Stimulated activated CD8-positive, alpha-beta memory T cell treated with anti-CD3 and anti-CD28 coated beads, Interleukin-15, amount 100 ng/mL, for 24 hours (primary cell): ENCODE data around the gene PKDCC.

Experiments
- DNase-seq: peaks from one replicate; pipeline ENCODE4 v3.0.0-alpha.2; 2020; ENCODE audit warnings: low read depth

PKDCC gene

DNA sequence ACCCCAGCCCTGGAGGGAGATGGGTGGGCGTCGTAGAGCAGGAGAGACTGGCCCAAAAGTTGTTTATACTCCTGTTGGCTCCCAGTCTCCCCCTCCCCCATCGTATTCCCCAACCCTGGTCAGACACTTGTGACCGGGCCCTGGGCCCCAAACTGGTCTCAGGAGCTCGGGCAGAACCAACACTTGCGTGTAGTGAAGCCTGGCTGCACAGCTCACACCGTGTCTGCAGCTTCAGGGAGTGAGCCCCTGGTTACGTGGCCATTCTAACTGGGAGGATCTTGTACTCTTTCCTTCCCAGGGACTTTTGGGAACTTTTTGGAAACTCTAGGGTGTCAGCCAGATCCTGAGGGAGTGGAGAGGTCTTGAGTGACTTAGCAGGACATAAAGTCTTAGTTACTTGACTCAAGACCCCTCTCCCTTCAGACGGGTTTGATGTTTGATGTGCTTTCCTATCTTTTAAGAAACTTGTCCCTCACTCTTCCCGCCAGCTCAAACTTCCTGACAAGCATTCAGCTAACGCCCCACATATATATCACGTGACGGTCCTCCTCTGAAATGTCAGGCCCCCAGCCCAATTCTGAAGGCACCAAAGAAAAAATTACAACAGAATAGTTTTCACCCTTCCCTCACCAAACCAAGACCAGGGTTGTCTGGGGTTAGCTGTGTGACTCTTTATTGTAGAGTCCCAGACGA, 2.3 kb downstream of the PKDCC start:
- no peak for DNase-seq

DNA sequence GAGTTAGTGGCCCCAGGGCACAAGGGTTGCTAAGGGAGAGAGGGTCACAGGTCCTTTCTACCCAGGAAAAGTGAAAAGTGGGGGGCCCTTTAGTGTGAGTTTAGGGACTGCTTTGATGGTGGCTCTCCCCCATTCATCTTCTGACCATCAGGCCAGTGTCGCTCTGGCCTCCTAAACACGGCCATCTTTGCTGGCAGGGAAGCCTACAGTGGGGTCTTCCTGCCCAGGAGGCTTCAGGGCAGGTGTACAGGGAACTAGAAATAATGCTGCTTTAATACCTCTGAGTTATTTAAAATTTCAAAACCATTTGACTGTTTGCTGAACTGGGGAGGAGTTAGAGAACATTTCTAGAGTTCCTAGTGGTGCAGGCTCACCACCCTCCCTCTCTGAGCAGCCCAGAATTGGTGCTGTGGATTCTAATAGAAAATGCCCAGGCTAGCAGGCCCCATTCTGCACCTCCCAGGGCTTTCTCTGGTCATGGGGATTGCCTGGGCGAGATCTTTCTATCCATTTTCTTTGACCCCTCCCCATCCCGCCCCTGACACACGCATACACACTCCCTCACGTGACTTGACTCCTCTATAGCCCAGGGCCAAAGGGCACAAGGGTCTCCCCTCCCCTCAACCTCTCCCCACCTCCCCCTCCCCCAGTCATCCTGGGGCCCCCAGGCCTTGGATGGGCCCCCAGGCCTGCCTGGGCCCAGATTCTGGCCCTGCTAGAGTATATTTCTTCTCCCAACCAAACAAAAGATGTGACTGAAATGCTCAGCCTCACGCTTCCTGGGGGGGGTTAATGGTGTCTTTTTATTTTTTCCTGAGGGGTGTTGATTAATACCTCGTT, 3.1 kb downstream of the PKDCC start:
- DNase-seq: no peak

DNA sequence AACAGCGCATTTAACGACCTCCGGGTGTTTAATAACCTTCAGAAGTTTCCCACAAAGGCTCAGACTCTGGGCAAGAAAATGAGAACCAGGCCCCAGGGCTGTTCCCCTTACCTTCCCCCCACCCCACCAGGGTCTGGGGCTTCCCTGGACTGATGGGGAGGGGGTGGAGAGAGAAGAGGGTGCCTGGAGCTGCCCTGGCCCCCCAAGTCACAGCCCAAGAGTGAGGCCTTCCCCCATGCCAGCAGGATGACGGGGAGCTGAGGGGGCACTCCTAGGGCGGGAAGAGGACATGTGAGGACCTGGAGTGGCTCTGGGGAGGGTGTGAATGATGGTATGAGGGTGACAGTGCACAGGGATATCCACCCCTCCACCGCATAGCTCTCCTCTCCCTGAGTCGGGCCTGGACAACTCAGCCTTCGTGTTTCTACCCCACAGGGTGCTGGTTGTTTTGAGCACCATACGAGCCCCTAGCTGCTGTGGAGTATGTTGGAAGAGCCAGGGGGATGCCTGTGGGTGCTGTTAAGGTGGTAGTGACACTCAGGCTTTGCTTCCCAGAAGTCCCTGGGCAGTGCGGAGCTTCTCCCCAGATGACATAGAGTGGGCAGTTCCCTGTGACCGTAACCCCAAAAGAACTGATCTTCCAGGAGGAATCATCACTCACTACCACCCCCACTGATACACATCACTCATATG, 3.9 kb downstream of the PKDCC start:
- no peak for DNase-seq

DNA sequence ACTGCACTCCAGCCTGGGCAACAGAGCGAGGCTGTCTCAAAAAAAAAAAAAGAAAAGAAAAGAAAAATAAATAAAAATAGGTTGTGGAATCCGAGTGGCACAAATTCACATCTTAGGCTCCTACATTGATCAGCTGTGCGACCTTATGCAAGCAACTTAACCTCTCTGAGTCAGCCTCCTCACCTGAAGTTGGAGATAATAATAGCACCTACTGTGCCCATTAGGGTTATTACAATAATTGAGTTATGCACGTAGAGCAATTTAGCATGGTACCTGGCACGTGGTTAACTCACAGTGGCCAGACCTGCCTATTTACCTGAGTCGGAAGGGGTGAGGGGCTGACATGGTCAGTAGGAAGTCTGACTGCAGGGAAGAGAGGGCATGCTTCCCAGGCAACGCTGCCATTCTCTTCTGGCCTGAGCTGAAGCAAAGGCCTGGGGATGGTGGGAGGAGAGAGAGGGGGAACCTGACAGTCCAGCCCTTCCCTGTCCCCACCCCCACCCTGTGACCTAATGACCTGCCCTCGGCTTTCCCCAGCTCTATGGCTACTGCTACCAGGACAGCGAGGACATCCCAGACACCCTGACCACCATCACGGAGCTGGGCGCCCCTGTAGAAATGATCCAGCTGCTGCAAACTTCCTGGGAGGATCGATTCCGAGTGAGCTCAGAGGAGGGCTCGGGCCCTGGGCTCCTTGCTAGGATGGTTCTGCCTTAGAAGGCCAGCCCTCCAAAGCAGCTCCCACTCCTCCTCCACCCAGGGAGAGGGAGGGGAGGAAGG, 5.1 kb downstream of the PKDCC start:
- no peak for DNase-seq

DNA sequence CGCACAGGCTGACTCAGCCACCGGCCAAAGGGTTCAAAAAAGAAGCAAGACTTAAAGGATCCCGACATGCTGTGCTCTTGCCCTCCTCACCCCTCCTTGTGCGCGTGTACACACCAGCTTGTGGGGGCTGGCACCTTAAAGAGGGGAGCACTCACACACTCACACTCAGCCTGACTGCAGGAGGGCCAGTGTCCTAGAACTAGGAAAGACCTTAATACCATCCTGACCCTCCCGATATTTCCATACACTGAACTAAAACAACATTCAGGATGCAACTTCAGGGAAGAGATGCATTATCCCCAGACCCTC, 5.6 kb downstream of the PKDCC start:
- DNase-seq: no peak

DNA sequence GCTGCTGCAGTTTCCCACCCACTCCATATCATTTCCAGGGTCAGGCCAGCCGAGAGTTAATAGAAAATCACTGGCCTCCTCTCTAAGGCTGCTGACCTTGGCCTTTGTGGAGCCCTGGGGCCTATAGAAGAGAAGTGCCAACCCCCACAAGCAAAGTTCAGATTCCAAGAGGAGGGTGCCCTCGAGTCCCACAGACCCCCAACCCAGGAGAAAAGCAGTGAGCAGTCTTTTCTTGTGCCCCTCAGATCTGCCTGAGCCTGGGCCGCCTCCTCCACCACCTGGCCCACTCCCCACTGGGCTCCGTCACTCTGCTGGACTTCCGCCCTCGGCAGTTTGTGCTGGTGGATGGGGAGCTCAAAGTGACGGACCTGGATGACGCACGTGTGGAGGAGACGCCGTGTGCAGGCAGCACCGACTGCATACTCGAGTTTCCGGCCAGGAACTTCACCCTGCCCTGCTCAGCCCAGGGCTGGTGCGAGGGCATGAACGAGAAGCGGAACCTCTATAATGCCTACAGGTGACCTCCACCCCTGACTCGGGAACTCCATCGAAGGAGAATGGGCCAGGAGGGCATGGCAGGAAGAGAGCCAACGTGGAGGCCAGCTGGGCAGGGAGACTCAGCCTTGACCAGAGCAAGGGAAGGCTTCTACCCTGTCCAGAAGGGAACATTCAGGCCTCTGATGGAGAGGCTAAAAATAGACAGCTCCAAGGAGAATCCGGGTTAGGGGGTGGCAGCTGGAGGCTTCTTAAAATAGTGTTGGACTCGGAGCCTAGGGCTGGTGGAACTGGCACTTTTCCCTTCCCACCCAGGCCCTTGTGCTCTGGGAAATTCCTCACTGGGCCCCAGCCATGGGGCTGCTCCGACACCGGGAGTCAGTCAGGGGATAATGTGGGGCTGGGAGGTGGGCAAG, 6.2 kb downstream of the PKDCC start:
- no peak for DNase-seq

DNA sequence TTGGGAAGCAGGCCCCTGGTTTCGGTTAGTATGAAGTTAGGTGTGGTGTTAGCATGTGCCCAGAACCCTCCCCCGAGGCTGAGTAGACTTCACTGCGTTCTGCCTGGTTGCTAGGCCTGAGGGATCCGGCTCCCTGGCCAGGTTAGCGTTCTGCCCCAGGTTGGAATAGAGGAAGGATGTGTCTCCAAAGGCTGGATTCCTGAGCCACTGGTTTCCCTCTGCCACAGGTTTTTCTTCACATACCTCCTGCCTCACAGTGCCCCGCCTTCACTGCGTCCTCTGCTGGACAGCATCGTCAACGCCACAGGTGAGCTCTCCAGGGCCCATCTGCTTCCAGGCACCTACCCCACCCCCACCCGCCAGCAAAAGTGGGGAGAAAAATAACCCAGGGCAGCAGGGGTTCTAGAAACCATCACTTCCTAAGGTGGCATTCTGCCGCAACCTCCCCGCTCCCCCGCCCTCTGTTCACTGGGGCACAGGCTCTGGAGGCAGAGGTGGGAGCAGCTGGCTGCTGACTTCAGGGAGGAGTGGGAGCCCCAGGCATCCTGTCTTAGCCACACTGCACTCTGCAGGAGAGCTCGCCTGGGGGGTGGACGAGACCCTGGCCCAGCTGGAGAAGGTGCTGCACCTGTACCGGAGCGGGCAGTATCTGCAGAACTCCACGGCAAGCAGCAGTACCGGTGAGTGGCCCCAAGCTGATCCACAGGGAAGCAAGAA, 7.1 kb downstream of the PKDCC start:
- DNase-seq: no peak

DNA sequence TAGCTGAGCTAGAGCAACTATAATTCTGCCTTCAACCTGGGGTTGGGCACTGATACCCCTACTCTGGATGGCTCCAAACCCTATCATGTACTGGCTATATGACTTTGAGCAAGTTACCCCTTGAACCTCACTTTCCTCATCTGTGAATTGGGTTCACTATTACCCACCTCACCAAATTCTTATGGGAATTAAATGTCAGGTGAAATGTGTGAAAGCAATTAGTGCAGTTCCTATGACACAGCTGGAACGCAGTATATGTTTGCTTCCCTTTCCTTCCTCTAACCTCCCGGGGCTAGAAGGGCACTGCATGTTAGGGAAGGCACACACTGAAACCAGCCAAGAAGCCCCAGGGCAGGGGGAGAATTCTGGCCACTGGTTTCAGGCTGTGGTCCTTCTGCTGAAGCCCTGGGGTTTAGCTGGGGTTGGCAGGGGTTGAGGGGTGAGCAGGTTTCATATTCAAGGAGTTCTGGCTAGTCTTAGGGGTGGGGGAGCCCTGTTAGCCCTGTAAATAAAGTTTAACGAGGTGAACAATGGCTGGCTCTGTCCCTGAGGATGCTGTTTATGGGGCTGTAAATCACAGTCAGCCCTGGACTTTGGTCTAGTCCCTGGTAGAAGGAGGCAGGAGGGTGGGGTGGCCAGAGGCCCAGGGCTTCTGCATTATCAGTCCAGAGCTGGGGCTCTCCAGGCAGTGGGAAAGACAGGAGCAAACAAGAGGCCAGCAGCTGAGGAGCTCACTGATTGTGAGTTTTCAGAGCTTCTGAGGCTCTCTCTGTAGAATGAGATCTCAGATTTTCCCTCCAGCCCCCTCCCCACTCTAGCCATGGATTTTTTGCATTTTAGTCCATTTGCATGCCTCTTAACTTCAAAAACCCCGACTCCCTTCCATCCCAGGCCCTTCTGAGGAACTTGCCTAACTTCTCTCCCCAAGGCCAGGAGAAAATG, 8.0 kb downstream of the PKDCC start:
- no peak for DNase-seq

DNA sequence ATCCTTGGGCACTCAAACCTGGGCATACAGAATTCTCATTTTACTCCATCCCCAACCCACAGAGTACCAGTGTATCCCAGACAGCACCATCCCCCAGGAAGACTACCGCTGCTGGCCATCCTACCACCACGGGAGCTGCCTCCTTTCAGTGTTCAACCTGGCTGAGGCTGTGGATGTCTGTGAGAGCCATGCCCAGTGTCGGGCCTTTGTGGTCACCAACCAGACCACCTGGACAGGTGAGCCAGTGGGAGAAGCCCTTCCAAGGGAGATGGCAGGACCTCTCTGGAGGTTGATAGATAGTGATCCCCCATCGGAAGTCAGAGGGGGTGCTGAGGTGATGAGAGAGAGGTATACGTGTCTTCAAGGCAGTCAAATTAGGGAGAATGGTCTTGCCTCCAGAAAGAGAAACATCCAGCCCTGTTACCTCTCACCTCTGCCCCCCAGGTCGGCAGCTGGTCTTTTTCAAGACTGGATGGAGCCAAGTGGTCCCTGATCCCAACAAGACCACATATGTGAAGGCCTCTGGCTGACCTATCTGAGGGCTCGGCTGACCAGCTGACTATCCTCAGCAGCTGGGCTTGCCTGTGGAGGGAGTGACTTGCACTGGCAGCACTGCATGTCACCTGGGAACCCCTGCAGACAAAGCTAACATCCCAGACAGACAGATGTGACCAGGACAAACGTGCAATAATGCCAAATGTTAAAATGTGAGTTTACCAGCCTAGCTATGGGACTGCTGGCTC, 9.5 kb downstream of the PKDCC start:
- DNase-seq: no peak

DNA sequence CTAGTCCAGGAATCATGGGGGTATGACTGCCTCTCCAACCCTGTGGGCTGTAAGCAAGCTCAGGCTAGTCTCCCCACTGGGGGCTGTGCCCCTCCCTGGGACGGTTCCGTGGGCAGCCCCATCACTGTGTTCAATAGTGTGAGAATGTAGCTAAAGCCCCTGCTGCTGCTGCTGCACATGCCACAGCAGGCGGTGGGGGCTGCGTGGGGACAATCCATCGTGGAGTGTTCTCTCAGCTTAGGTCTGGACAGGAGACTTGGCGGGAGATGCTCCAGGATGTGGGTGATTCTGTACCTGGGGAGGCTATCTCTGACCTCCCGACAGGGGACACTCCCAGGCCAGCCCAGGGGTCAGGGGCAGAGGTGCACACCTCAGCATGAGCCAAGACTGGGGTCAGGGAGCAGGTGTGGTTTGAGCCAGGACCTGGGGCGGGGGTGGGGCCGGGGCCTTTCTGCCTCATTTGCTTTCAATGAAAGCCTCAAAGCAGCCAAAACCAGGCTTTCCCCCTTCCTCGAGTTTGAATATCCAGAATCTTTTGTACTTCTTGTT, 10.2 kb downstream of the PKDCC start:
- DNase-seq: no peak

DNA sequence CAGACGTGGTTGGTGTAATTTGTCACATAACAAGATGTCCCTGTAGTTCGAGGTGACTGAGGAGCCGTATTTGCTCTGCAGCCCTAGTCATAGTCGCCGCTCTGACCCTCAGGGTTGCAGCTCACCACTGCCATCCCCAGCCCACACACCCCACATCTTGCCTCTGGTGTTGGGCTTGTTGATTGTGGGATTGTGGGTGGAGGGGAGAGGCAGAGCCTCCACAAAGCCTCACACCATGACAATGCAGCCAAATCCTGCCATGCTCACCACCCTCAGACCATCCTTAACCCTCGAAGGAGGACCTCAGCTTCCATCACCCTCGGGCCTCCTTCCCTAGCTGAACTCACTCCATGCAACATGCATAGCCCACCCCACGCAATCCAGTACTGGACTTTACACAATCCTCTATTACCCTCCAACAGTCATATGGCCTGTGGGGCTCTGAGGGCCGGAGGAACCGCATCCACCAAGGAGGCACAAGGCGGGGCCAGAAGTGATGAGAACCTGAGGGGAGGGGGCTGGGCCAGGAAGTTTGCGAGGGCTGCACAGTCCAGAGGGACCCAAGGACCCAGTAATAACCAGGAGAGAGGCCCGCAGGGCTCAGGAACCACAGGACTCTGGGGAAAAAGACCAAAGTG, 11.6 kb downstream of the PKDCC start:
- DNase-seq: no peak

DNA sequence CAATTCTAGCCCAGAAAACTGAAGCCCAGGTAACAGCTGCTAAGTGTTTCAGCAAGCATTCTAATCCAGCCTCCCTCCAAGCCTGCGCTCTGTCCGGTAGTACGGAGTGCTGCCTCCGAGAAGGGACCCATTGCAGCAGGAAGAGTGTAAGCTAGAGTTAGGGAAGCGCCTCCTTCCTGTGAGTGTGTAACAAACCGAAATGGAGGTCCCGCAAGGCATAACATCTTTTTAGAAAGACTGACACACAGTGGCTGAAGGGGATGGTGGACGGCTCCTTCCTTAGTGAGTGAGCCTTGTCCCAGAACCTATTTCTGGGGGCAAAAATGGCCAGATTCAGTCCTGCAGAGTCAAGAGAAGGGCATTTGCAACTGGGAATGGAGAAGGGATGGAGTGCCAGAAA, 12.2 kb downstream of the PKDCC start:
- DNase-seq: no peak

DNA sequence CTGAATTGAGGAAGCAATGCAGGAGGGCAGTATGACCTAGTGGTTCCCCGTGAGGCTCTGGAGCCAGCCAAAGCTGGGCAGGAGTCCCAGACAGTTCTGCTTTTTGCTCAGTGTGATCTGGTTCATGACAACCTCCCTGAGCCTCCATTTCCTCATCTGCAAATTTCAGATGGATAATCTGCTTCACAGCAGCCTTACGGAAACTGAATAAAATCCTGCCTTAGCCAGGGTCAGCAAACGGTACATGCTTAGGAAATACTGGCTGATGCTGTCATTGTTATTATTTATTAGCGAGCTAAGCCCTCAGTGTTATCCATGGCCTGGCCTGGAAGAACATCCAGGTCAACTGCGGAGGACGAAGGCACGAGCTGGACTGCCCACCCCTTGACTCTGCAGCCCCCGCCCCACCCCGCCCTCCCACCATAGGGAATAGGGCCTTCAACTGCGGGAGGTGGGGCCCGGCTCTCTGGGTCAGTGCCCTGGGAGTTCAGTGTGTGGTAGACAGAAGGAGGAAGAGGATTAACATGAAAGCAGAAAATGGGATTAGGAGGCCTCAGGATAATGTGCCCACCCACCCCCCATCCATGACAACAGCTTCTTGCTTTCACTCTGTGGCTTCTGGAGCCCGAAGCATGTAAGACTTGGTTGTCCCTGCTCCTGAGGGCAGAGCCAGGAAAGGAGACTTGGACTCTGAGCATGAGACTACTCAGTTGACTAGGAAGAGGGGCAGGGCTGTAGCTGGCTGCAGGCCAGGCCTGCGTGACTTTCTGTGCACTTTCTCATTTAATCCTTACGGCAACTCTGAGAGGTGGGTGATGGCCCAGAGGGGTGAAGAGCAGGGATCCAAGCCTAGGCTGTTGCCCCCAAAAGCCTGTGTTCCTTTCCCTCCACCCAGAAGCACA, 13.1 kb downstream of the PKDCC start:
- DNase-seq: no peak

DNA sequence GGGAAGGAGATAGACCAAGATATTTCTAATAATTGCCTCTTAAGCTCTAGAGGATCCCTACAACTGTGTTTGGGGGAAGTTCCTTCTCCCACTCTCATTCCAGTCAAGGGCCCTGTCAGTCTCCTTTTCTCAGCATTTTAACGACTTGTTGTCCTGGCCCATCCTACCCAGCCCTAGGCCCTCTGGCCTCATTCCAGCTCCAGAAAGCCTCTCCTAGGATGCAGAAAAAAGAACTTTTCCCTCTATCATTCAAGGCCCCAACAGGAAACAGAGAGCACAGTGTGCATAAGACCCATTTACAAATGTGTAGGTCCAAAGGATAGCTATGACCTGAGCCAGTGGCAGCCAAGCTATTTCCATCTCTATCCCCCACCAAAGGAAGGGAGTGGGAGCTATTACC, 14.0 kb downstream of the PKDCC start:
- DNase-seq: no peak

DNA sequence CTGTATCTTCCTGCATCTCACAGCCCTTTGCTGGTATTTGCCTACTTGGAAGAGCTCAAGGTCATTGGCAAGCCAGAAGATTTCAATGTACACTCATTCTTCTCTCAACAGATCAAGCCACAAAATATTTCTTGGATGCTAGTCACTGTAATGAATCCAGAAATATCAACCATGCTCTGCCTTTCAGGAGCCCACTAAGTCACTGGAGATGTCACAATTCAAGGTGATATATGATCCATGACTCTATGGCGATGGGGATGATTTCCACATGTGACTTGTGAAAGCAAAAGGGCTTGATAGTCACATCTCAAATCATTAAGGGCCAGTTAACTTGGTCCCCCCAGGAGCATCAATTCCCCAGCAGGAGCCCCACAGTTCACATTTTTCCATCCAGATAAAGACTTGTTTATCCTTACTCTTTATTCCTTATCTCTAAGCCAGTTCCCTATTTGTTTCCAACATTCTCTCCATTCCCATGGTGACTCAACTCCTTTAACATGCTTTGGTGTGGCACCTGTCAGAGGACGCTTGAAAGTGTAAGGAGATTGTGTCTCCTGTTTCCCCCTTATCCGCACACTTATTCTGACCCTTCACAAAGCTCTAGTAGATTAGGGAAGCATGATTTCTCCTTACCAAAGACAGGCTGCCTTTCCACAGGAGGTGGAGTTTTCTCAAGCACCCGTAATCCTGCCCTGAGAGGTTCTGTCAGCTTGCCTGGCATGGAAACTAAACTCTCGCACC, 15.8 kb downstream of the PKDCC start:
- DNase-seq: no peak

DNA sequence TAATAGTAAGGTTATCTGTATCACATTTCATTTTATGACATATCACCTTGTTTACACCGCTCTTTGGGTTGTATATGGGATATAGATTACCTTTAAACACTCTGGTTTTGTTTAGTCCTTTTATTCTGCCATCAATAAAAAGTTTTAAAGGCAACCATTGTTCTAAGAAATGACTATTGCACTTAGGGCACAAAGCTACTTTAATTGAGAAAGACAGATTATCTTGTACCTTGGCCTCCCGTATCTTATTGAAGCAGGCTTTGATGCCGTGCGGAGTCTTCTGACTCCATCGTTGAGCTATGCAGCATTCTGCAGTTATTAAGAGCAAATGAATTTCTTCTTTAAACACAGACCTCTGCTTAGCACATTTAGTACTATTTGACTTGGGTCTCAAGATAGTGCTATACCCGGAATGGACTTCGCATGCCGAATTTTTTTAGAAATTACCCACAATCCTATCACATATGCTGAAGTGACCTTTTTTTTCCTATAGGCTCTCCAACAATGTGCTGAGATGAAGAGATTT, 16.7 kb downstream of the PKDCC start:
- DNase-seq: no peak
